GM18508 (cell line): ENCODE data around the gene ZMYND8.

Experiments
- ATAC-seq: cut with Tn5 transposase; IDR thresholded peaks from one replicate; pipeline ENCODE4 v1.9.1; 2021; ENCODE audit warnings: moderate number of reproducible peaks; ENCODE audit not compliant: insufficient read depth, unreplicated experiment

Gene ZMYND8

DNA sequence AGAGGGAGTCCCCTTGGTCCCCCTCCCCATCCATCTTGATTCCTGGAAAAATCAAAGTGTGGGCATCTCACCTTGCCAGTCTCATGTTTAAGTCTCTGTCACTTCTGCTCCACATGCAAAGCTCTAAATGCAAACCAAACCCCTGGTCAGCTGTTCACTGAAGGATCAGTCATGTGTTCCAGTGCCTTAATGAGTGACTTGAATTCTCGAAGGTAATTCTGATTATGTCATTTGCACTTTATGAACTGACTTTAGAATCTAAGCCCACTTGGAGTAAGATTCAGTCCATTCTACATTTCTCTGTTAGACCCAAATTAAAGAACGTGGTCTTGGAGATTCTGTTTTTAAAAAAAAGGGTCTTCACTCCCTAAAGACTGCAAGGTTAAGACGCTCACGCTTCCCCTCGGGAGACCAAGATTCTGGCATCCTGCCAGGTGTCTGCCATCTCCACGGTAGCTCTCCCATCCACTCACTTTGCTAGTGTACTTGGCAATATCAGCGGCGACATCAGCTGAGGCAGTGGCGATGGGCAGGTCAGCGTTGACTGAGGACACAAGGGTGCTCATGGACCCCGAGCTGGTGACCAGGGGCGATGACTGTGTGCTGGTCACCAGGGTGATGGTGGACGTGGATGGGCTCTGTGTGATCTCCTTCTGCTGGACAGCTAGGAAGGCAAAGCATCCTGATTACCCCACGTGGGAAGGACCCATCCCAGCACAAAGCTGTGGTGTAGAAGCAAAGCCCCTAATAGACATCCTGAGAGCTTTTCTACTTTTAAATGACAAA is 120.5 kb downstream of the ZMYND8 start:
- no peak for ATAC-seq

DNA sequence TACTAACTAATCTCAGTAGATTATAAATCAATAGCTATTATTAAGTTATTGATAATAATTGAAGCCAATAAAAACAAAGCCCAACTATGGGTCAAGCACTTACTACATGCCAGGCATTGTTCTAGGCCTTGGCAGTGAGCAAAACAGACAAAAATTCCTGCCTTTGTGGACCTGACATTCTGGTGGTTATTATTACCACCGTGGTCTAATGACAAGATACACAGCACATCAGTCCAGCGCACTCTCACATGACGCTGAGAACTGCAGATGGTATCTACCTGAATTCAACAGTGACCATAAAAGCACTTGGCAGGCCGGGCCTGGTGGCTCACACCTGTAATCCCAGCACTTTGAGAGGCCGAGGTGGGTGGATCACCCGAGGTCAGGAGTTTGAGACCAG is 121.4 kb downstream of the ZMYND8 start:
- ATAC-seq, result no peak

DNA sequence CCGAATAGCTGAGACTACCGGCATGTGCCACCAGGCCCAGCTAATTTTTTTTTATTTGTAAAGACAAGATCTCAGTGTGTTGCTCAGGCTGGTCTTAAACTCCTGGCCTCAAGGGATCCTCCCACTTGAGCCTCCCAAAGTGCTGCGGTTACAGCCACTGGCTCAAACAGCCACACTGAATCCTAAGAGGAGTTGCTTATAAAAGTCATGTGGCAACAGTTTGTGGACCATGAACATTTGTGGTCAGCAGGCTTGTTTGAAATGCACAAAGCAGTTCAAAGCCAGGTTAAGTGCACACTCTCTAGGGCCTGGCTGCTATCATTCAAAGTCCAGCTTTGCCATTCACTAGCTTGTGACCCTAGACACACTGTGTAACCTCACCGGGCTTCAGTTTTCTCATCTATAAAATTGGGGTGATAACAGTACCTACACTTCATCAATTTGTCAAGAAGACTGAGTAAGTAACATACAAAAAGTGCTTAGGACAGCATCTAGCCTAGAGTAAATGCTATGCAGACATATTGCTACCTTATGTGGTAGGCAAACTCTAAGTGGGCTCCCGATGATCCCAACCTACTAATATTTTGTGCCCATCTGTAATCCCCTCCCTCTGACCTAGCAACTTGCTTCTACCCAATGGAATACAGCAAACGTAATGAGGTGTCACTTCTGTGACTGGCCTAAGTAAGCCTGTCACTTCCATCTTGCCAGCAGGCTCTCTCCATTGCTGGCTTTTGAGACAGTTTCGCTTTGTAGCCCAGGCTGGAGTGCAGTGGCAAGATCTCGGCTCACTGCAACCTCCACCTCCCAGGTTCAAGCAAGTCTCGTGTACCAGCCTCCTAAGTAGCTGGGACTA is 122.9 kb downstream of the ZMYND8 start:
- ATAC-seq, result no peak

DNA sequence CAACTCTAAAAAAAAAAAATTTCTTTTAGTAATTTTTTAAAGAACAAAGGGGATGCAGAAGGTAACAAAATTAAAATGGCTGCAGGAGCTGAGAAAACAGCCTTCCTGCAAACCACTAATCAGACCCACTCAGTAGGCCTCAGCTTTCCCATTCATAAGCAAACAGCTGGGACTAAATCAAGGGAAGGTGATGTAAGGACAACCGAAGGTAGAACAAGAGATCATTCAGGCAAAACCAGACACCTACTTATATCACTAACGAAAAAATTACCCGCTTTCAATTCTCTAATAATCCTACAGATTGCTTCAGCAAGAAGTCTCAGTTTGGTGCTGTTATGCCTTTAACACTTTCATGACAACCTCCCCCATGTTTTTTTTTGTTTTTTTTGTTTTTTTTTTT is 124.0 kb downstream of the ZMYND8 start:
- no peak for ATAC-seq

DNA sequence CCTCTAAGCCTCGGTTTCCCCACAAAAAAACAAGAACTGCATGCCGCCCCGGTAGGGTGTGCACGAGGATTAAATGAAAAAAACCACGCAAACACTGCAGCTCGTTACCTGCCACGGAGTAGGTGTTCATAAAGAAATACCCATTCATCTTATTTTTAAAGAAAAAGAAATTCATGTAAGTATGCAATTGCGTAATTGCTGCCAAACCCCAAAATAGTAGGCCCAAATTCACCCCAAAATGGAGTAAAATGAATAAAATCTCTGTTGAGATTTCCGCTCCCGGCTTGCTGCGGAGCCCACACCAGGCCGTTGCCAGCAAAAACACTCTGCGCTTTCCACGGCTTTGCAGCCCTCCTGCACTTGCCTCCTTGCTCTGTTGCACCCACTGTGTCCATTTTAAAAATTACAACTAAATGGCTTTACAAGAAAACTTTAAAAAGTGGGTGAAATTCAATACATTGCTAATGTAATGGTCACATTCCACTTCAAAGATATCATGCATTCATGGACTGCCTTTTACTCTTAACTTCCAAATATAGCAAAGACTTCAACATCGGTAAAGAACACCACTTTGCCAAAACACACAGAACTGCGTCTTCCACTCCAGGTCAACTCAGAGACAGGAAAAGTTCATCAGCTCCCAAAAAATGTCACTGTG is 125.0 kb downstream of the ZMYND8 start:
- no peak for ATAC-seq

DNA sequence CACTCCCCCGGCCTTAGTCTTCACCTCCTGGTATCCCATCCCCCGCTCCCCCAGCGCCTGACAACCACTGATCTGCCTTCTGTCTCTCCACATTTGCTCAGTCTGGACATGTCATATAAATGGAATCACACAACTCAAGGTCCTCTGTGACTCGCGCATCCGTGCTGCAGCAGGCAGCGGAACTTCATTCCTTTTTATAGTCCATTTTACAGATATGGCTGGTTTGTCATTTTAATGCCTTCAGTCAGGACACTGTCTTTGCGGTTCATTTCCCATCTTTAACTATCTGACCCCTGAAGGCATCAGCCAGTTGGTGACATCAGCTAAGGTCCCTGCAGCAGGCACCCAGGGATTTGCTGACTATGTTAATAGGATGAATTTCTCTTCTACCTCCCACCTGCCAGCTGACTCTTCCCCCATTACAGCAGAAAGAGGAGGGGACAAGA is 125.7 kb downstream of the ZMYND8 start:
- ATAC-seq, result no peak

DNA sequence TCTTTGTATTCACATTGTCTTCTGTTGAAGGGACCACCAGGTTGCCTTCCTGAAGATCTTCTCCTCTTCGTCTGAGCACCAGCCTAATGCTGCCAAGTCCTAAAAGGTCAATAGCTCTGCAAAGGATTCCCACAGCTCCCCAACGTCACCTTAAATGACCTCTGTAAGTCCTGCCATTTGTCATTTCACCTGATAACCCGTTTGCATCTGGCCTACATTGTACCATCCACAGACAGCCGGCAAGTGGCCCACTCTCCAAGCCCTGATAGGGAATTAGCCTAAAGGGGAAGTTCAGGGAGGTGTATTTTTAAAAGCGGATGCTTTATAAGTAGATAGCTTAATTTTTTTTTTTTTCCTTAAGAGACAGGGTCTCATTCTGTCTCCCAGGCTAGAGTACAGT is 127.8 kb downstream of the ZMYND8 start:
- no peak for ATAC-seq

DNA sequence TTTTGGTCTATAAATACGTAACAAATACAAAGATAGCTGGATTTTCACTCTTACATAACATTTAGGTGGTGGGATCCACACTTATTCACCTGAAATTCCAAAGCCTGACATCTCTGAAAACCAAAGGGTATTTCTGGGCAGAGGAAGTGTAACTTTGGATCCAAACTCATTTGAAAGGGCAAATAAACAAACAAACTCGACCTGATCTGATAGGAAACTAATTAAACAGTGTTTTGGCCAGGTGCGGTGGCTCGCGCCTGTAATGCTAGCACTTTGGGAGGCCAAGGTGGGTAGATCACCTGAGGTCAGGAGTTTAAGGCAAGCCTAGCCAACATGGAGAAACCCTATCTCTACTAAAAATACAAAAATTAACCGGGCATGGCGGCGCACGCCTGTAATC is 128.9 kb downstream of the ZMYND8 start:
- no peak for ATAC-seq

DNA sequence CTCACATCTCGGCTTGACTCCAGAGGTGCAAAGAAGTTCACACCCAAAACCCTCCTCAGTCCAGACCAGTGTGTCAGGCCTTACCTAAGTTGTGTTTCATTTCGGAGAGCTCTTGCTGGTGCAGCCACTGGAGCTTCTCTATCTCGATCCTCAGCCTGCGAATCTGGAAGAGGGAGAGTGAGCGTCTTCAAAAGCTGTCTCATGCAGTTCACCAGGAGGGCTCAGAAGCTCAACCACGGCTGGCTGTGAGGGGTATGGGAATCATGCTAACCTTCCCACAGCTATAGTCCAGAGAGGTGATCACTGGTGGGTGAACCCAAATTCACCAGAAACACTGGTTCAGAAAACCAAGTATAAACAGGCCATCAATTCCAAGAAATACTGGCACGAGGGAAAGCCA is 129.4 kb downstream of the ZMYND8 start:
- ATAC-seq, result no peak

DNA sequence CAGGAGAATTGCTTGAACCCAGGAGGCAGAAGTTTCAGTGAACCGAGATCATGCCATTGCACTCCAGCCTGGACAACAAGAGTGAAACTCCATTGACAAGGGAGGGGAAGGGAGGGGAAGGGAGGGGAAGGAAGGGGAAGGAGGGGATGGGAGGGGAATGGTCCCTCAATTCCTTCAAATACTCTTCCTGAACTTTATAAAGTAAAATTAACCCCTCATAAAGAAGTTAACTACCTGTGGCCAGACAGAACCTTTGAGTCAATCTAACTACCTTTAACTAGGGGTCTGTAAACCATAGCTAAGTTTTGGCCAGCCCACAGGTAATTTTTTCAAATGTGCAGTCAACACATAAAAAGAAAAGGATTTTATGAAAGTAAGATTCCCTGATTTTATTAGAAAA is 131.0 kb downstream of the ZMYND8 start:
- ATAC-seq, result no peak

DNA sequence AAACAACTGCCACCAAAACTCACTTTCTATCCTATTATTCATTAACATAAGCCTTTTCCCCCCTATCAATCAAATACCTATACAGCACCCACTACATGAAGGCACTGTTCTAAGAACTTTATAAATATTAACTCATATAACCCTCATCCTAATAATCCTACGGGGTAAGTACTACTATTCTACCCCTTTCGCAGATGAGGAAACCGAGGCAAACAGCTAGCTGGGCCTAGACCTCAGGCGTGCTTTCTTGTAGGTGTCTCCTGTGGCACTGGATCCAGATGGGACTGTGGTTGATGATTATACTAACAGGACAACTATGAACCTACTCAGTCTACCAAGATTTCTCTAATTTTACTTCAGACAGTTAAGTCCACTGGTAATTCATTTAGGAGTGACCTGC is 131.6 kb downstream of the ZMYND8 start:
- no peak for ATAC-seq

DNA sequence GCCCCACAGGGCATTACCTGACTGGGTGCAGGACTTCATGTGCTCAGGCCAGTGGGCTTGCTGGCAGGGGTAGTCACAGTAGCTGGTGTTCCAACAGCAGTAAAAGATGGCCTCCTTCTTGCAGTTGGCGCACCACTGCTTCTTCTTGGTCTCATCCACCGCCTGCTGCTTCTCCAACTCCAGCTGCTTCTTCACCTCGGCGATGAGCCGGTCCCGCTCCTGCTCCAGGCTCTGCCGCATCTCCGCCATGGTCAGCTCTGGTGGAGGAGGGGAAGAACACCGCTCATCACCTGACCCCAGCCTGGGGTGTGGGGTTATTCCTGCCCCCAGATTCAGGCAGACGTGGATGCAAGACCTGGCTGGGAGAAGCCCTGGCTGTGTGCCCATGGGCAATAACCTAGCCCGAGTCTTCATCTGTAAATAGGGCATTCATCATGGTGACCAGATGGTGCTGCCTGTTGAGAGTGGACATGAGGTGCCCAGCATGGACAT is 132.2 kb downstream of the ZMYND8 start:
- ATAC-seq, result no peak

DNA sequence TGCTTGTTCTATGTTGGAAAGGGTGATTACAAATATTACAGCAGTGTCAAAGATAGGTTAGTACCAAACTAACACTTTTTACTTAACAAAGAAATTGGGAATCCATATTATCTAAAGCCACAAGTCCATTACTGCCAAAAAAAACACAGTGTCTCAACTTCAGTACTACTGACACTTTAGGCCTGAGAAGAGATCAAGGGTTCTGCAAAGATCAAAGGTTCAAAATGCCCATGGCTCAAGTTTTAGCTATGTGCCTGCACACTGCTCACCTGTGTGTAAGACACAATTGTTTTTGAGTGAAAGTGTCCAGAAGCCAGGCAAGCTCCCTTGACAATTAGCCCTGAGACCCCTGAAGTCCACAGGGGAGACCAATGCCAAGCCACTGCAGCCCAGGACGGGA is 132.6 kb downstream of the ZMYND8 start:
- ATAC-seq, result no peak

DNA sequence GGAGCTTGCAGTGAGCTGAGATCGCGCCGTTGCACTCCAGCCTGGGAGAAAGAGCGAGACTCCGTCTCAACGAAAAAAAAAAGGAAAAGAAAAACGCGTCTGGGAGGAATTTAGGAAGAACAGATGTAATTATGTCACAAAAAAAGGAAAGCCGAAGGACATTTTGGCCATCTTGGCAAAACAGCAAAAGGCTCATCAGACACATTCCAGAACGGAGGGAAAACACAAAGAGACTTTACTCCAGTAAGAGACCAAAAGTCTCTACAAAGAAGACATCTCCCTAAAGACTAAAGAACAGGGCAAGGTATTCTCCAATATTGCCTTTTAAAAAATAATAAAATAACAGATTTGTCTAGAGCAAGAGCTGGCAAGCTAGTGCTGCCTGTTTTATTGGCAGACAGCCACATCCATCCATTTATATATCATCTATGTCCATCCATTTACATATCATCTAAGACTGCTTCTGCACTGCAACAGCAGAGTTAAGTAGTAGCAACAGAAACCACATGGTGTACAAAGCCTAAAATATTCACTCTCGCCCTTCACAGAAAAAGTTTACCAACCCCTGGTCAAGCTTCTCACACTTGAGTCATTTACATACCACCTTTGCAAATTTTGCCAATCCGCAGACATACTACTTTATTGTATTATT is 133.9 kb downstream of the ZMYND8 start:
- ATAC-seq, result no peak

DNA sequence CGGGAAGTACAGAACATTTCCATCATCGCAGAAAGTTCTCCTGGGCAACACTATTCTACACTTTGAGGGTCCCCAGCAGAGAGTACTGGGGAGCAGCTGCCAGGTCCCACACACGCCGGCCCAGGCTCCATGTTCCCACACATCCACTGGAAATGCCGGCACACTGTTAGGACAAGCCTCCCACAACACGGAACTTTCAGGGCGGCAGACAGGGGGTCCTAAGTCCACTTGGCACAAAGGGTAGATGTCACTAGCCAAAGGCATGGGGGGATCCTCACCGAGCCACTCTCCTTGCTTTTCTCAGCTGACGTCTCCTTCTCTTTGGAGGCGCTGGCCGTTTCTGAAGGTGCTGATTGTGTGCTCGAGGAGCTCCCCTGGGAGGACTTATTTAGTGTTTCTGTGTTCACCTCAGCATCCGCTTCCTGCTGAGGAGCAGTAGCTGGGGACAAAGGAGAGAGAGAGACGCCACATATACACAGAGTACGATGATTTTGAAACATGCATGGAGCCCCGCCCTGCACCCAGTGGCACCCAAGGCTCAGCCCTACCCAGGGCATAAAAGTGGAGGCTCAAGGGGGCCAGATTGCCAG is 135.4 kb downstream of the ZMYND8 start:
- no peak for ATAC-seq

DNA sequence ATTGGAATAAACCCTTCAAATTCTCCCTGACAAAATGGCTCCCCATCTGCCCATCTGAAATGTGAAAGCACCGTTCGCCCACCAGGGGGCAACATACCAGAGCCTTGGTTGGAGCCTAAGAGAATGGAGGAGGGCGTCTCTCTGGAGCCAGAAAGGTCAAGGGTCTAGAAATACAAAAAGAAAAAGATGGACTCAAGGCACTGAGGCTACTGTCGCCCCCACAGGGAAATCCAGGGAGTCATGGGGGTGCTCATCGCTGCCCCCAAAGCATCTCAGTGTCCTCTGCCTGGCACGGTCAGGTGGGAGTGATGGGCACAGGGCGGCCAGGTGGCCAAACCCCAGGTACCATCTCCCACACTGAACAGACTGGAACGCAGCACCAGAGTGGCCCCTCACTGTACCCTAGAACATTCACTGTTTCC is 136.3 kb downstream of the ZMYND8 start:
- ATAC-seq, result no peak

DNA sequence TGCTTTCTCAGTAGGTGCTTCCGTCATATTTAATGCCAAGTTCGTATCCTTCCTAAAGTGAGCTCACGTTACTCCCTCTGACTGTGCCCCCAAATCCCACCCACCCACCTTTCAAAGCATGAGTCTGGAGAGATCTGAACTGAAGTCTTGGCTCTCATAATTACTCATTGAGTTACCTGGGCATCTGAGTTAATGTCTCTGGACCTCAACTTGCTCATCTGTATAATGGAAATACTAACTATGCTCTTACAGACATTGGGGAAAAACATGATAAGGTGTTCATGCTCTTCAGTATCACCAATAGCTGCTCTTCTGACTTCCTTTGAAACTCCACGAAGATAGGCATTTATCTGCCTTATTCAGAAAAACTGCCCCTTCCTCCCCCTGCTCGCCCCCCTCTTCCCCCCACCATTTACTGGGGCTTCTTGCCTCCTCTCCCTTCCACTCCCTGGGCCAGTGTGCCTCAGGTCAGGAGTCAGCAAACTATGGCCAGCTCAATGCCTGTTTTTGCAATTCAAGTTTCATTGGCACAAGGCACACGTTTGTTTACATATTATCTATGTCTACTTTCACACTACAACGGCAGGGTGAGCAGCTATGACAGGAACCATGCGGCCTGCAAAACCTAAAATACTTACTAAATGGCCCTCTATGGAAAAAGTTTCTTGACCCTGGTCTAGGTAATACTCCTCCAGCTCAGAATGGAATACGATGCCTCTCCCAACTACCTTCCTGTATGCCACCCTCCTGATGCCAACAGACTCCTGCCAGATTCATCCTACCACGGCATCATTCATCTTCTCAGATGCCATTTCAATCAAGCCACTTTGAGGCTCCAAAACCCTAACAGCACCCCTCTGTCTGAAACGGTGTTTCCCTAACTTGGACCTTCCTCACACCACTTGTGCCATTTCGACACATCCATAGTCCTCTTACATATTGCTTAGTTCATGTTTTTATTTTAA is 138.7 kb downstream of the ZMYND8 start:
- ATAC-seq, result no peak

DNA sequence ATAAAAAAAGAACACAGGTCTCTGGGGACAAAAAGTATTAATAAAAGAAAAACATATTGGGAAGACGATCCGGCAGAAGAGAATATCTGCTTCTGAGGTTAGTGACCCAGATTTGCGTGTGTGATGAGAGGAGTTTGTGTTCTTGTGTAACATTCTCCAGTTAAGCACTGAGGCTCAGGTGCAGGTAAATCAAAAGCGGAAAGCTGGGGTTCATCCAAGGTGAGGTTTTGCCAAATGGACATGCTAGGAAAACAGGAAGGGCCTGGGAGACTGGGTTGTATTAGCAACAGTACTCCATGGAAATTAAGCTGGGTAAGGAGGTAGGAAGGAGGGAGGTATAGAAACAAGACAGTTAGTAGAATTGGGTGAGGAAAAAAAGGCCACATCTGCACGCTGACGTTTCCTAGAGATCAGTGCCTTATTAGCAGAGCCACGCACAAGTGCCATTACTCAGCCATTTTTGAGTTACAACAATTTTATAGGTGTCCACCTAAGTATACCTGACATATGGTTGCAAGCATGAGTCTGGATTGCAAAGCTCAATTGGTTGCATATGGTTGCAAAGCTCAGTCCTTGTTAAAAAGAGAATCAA is 139.6 kb downstream of the ZMYND8 start:
- ATAC-seq, result no peak
